Mesothelial cell of epicardium (in vitro differentiated cells): ENCODE measurements around the gene MRPS34. TPM values are rescaled to one million over a fixed set of nuclear protein-coding genes. Genes with fewer than 3 reads are reported as not detected.

ENCODE experiments used
- DNase-seq, 2 experiments: peaks; one replicate each; pipeline ENCODE4 v3.0.0; 2021; ENCODE audit warnings: low spot score in 2 of 2; ENCODE audit not compliant: unreplicated experiment in 2 of 2
- H3K27ac Mint-ChIP-seq: 2 replicates; pipeline ENCODE4 v1.8.0; 2021; ENCODE audit warnings: mixed read lengths
- H3K27me3 Mint-ChIP-seq: 2 replicates; pipeline ENCODE4 v1.8.0; 2021; ENCODE audit warnings: low read depth, mixed read lengths
- H3K36me3 Mint-ChIP-seq: 2 replicates; pipeline ENCODE4 v1.8.0; 2021; ENCODE audit warnings: mixed read lengths
- H3K4me1 Mint-ChIP-seq: 2 replicates; pipeline ENCODE4 v1.8.0; 2021; ENCODE audit warnings: mixed read lengths
- H3K4me3 Mint-ChIP-seq: 2 replicates; pipeline ENCODE4 v1.8.0; 2021; ENCODE audit warnings: mild to moderate bottlenecking, moderate library complexity, mixed read lengths
- H3K9me3 Mint-ChIP-seq: 2 replicates; pipeline ENCODE4 v1.8.0; 2021; ENCODE audit warnings: mixed read lengths
- total RNA-seq: library from RNA; stranded (reverse); gene quantifications from 3 replicates; pipeline ENCODE4 v1.2.1, GENCODE V29; 2021
- TF ChIP-seq, protein P1 (sequence below): fragments of 200-600 bp; sonication (generic); IDR thresholded peaks from one replicate; pipeline ENCODE4 v1.5.0; 2021; ENCODE audit warnings: antibody characterized with exemption; ENCODE audit not compliant: unreplicated experiment

The MRPS34 gene
- total RNA-seq, 1 donor from 2014 or later = 62.2 TPM

DNA sequence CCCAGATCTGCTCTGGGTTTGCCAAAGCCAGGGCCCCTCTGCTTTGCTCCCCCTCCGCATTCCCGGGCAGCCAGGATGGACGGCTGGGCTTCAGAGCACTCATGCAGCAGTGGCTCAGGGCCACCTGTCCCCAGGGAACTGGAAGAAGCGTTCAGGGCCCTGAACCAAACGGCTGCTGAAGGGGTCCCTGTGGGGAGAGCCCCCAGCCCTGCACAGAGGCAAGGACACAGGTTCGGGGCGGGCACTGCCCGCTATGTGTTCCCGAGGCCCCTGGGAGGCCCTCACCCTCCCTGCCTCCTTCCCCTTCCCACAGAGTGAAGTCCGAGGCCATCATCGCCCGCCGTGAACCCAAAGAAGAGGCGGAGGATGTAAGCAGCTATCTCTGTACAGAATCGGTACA is 12.0 kb downstream of the MRPS34 start:
- Mint-ChIP-seq H3K4me1 (no peaks in the 10 kb centered on the region), H3K27me3 (no peaks in the 10 kb centered on the region), H3K9me3 (no peaks in the 10 kb centered on the region), H3K4me3 (no peak overlapping the region), H3K36me3 (peaks cover 5% of the 10 kb centered on the region), H3K27ac (no peak overlapping the region)
- DNase-seq = no peak
- TF ChIP-seq, protein P1, sequence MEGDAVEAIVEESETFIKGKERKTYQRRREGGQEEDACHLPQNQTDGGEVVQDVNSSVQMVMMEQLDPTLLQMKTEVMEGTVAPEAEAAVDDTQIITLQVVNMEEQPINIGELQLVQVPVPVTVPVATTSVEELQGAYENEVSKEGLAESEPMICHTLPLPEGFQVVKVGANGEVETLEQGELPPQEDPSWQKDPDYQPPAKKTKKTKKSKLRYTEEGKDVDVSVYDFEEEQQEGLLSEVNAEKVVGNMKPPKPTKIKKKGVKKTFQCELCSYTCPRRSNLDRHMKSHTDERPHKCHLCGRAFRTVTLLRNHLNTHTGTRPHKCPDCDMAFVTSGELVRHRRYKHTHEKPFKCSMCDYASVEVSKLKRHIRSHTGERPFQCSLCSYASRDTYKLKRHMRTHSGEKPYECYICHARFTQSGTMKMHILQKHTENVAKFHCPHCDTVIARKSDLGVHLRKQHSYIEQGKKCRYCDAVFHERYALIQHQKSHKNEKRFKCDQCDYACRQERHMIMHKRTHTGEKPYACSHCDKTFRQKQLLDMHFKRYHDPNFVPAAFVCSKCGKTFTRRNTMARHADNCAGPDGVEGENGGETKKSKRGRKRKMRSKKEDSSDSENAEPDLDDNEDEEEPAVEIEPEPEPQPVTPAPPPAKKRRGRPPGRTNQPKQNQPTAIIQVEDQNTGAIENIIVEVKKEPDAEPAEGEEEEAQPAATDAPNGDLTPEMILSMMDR = no peak

DNA sequence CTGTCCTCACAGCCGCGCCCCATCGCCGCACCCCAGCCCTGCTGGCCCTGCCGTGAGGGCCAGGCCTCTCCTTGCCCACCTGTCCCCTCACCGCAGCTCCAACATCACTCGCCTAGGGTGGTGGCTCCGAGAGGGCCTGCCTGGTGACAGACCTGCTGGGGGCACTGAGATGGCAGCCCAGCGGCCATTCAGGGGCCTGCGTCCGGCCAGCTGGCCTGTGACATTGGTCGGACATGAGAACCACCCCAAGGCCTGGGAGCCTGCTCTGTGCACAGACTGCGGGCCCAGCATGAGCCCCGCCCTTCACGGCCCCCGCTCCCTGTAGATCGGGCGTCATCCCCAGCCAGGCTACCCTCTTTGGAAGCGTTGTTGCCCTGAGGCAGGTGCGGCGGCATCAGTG is 13.4 kb downstream of the MRPS34 start:
- DNase-seq = no peak
- Mint-ChIP-seq H3K9me3 (no peaks in the 10 kb centered on the region), H3K27ac (no peak overlapping the region), H3K27me3 (no peaks in the 10 kb centered on the region), H3K4me3 (no peak overlapping the region), H3K4me1 (no peaks in the 10 kb centered on the region), H3K36me3 (peaks cover 7% of the 10 kb centered on the region)
- TF ChIP-seq, protein P1 = no peak

DNA sequence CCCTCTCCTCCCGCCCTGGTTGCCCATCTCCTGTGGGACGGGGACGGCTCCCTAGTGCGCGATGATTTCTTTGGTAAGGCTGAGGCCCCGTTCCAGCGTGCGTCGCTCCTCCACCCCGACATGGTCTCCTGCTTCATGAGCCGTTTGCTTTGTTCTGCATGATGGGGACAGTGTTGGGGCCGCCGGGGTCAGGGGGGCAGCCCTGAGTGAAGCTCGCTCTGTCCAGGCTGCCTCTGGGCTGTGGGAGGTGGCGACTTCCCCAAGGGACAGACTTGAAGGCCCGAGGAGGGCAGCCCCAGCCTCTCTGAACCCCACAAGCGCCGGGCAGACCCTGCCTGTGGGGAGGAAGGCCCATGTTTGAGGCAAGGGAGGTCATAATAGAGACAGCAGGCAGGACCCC is 14.0 kb downstream of the MRPS34 start:
- Mint-ChIP-seq H3K4me3 (no peak overlapping the region), H3K4me1 (no peaks in the 10 kb centered on the region), H3K9me3 (no peaks in the 10 kb centered on the region), H3K27me3 (no peaks in the 10 kb centered on the region), H3K36me3 (peaks cover 7% of the 10 kb centered on the region), H3K27ac (no peak overlapping the region)
- DNase-seq = no peak
- TF ChIP-seq, protein P1 = no peak

DNA sequence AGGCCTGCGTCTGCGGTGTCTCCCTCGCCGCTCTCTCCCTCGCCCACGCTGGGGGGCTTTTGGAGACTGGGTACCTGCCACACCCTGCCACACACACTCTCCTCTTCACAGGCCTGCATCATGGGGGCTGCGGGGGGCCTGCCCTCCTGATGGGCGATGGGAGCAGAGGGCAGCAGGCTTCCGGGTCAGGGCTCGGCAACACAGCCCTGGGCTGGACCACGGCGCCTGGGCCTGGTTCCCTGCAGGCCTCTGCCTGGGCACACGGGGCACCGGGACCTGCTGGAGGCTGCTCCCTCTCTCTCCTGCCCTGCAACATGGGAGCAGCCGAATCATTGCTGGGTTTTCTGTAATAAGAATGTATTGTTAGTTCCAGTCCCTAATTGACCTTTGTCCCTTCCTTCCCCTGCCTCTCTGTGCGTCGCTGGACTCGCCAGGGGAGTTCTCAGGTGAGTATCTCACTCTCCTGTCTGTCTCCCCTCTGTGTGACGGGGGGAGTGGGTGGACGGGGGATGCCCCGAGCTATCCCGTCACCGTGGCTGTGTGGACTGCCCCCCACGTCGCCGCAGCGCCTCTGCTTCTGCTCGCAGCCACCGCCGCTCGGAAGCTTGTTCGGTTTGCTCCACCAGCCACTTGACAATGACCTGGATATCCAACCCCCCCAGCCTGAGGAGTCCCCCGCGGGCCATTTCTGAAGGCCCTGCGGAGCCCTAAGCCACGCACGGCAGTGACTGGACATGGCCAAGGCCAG is 15.0 kb downstream of the MRPS34 start:
- no peak overlapping the region for H3K27ac Mint-ChIP-seq
- no peaks in the 10 kb centered on the region for H3K9me3 Mint-ChIP-seq
- H3K4me3 Mint-ChIP-seq = no peak overlapping the region

DNA sequence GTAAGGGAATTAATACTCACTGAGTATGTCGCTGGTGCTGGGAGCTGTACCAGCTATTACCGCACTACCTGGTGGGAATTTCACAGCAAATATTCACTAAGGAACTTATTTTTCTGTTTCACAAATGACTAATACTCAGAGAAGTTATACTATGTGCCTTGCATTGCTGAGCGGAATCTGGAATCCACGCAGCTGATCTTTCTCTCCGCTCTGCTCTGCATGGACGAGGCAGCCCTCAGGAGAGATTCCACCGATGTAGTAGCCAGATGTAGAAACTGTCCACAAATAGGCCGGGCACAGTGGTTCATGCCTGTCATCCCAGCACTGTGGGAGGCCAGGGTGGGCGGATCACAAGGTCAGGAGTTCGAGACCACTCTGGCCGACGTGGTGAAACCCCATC is 18.7 kb downstream of the MRPS34 start:
- Mint-ChIP-seq H3K9me3 (no peaks in the 10 kb centered on the region), H3K4me1 (no peaks in the 10 kb centered on the region), H3K27ac (no peak overlapping the region), H3K4me3 (no peak overlapping the region), H3K27me3 (no peaks in the 10 kb centered on the region), H3K36me3 (peaks cover 7% of the 10 kb centered on the region)
- TF ChIP-seq, protein P1 = no peak
- DNase-seq = no peak

More for the DNA sequence above, 15.0 kb downstream of the MRPS34 start:
- TF ChIP-seq, protein P1 = no peak
- Mint-ChIP-seq H3K36me3 (peaks cover 8% of the 10 kb centered on the region), H3K27me3 (no peaks in the 10 kb centered on the region), H3K4me1 (no peaks in the 10 kb centered on the region)
- DNase-seq = no peak
